OCI-M1 (cell line): ENCODE results near the gene BET1L.

Experiments
- DNase-seq: peaks from one replicate; lab custom pipeline; 2025; lab: John Stamatoyannopoulos, UW

Gene BET1L

DNA sequence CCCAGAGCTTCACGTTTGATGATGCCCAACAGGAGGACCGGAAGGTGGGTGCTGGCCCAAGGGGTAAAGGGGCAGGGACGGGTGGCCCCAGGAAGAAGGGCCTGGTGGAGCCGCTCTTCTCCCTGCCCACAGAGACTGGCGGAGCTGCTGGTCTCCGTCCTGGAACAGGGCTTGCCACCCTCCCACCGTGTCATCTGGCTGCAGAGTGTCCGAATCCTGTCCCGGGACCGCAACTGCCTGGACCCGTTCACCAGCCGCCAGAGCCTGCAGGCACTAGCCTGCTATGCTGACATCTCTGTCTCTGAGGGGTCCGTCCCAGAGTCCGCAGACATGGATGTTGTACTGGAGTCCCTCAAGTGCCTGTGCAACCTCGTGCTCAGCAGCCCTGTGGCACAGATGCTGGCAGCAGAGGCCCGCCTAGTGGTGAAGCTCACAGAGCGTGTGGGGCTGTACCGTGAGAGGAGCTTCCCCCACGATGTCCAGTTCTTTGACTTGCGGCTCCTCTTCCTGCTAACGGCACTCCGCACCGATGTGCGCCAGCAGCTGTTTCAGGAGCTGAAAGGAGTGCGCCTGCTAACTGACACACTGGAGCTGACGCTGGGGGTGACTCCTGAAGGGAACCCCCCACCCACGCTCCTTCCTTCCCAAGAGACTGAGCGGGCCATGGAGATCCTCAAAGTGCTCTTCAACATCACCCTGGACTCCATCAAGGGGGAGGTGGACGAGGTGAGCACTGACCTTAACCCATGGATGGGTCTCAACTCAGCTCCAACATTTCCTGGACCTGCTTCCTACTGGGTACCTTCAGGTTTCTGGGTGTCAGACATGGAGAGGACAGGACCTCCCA, 2.3 kb upstream of the BET1L start:
- no peak for DNase-seq

DNA sequence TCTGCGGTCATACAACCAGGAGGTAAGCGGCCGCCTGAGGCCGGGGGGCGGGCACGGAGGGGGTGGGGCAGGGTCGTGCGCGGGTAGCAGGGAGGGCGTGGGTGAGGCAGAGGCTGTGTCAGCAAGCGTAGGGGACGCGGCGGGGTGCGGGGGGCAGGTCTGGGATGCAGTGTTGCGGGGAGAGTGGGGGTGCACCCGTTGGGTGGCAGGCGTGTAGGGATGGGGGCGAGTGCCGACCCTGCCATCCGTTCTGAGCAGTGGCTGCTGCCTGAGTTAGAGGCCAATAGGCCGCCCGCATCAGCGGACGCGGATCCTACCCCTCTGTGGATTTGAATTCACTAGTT, 1.7 kb upstream of the BET1L start:
- DNase-seq: peak; percentile 23

DNA sequence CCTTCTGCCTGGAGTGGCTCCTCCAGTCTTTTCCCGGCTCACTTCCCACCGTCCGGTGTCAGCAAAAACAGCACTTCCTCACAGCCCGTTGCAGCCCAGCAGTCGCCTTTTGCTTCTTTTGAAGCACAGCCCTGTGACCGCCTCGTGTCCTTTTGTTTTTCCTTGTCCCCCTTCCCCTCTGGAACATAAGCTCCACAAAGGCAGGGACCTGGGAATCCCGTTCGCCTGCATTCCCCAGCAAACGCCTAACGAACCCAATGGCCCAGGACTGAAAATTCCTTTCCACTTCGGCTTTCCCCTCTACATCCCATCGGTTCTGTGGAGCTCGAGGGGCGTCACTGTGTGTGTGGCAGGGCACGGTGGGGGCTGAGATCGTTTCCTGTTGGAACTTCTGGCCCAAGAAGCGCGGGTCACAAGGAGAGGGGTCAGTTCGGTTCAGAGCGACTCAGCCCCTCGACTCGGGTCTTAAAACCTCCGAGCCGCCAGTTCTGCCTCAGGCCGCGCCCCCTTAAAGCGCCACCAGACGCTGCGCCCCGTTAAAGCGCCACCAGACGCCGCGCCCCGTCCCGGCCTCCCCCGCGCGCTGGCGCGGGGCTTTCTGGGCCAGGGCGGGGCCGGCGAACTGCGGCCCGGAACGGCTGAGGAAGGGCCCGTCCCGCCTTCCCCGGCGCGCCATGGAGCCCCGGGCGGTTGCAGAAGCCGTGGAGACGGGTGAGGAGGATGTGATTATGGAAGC, 1.1 kb upstream of the BET1L start:
- DNase-seq: peak; percentile 88

DNA sequence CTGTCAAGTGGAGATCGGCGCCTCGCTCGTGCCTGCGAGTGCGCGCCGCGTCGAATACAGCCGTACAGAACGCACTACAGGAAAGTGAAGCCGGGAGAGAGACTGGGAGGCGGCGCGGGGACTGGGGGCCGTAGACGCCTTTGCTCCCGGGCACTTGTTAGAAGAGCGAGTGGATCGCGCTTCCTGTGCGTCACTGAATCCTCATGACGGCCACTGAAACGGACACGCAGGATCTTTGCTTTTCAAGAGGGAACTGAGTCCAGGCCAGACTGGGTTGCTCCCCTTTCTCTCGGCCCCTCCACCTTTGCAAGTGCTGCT, 623 bp upstream of the BET1L start:
- DNase-seq: no peak

DNA sequence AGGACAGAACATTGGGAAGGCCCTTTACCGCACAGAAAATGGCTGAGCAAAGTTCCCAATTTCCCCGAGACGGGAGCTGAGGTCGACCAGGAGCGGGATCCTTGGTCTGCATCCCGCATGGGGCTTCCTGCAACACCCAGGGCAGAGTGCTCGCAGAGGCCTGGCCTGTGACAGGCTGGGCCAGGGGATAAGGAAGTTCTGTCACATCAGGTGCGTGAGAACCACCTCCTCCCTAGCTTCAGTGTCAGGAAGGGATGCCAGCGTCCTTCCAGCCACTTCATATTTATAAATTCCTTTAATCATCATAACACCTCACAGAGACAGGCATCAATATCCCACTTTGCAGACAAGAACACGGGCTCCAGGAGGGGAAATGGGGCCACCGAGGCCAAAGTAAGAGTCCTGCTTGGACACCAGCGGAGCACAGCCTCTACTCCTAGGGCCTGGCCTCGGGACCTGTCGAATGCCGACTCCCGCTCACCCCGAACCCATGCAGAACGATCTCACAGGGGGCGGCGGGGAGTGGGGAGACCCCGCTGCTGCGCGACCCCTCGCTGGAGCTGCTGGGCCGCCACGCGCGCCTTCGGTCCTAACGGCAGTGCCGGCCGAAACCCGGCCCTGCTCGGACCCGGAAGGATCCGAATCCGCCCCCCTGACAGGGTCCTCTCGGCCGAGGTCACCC, 532 bp downstream of the BET1L start:
- peak; percentile 47 for DNase-seq

DNA sequence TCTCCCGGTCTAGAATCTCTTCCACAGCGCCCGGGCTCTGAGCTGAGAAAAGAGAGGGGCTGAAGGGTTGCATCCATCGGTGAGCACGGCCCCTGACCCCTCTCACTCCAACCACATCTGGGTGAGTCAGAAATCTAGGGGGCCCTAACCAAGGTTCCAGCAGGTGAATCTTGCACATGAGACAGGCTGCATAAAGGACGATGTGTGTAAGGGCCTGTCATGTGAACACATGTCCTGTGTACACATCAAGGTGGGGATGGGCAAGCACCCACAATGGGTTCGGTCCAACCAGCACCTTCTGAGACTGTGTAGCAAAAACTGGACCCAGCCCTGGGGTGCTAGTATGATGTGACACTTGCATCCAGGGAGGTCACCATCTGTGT, 1.2 kb downstream of the BET1L start:
- DNase-seq: no peak

DNA sequence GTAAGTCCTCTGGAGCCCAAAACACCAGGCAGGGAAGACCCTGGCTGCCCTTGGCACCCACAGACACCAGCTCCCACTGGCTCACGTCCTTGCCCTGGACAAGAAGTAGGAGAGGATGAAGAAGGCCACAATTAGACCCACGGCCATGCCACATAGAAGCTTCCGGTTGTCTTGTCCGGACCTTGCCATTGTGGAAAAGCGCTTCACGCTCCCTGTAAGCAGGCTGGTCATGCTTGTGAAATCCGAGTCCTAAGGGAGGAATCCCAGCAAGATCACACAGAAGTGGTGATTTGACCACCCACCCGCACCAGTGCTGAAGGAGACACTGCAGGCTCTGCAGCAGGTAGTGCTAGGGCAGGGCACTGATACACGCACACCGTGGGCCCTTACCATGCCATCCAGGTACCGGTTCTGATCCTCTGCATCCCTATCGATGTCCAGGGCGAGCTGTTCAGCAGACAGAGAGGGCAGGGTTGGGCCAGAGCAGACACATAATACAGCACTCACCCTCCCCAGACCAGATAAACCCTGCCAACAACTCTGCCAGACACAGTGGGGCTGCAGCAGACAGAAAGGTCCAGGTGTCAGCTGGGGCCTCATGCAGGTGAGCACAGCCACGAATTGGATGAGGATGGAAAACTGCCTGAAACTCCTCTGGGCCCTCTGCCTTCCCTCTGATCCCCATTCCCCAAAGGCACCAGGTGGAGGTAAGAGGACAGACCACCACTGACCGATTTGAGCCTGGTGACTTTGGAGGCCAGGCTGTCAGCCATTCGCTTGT, 1.8 kb downstream of the BET1L start:
- DNase-seq: no peak

DNA sequence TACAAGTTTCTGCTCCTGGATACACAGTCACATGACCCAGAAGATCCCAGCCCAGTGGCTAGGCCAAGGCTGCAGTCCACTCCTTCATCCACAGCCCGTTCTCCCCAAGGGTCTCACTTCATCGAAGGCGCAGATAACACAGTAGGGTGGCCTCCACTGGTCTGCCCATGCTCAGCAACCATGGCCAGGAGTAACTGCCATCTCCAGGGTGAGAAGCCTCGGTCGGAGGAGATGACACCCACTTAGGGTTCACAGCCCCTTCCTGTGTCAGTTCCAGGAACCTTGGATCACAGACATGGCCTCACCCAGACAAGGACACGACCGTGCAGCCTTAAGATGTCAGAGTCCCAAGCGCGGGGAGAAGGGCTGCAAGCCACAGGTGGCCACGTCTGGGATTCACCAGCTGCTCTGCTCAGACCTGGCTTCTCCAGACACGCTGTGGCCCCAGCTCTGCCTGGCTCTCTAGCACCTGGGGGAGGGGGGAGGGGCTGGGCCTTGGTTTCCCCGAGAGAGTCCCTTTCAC, 2.6 kb downstream of the BET1L start:
- DNase-seq: no peak

DNA sequence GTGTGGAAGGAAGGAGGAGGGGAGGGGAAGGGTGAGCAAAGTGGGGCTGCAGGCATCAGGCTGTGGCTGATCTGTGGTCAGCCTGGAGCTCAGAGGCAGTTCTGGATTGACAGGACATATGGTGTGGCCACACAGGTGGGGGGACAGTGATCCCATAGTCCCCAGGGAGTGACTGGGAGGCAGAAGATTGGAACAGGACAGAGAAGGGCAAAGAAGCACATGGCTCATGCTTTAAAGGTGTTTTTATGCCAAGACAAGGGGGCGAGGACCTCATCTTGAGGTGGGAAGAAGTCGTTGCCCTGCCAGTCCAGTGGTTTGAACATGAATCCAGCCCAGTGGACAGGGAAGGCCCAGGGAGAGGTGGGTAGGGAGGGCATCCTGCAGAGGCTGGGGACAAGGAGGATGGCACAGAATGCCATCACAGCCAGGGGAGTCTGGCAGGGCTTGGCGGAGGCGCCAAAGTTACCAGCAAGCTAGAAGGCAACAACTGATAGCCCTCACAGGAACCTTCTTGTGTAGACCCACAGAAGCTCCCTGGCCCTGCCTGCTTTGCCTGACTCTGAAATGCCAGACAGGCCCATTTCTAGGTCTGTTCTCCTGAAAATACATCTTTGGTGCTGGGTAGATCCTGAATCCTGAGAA, 3.1 kb downstream of the BET1L start:
- DNase-seq: no peak

DNA sequence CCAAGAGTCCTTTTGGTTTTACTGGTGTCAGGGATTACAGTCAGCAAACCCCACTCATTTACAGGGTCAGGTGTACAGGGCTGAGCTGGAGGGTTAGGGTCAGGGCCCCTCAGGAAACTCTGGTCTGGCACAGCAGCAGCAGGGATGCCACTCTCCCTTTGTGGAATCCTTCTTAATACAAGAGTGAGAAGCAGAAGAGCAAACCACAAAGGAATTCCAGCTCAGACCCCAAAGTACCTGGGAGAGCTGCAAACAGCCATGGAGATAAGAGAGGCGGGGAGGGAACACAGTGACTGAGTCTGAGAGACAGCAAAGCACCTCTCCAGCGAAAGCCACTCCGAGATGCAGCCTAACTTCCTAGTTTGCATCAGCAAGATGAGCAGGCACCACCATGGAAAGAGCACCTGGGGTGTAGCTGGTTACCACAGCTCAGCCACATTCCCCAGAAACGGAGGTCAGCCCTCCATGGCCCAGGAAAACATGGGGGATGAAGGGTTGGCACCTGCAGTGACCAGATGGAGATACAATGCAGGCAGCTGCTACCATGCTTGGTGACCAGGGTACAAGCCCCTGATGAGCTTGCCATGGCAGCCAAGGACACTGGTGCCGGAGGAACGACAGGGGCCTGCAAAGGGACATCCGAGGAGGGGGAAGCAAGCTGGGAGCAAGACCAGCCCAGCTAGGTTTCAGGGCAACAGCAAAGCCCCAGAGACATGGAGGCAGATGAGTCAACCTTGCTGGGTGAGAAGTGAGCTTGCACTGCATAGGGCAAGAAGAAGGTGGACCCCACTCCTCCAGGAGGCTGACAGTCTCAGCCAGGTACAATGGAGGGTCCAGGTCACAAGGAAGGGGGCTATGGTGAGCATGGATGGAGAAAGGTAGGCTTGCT, 3.9 kb downstream of the BET1L start:
- DNase-seq: no peak

DNA sequence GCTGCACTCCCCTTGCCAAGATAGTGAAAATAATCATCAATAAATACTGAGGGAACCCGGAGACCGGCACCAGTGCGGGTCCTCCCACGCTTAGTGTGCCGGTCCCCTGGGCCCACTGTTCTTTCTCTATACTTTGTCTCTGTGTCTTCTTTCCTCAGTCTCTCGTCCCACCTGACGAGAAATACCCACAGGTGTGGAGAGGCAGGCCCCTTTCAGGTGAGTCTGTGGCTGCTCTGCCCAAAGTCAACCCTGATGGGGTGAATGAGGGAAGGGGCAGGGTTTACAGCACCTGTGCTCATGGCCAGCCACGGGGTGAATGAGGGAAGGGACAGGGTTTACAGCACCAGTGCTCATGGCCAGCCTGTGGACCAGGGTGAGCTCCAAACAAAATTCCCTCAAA, 4.7 kb downstream of the BET1L start:
- no peak for DNase-seq

DNA sequence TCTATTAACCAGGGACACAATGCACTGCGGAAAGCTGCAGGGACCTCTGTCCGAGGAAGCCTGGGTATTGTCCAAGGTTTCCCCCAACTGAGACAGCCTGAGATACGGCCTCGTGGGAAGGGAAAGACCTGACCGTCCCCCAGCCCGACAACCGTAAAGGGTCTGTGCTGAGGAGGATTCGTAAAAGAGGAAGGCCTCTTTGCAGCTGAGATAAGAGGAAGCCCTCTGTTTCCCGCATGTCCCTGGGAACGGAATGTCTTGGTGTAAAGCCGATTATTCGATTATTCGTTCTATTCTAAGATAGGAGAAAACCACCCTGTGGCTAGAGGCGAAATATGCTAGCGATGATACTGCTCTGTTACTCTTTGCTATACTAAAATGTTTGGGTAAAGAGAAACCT, 5.2 kb downstream of the BET1L start:
- peak; percentile 90 for DNase-seq

DNA sequence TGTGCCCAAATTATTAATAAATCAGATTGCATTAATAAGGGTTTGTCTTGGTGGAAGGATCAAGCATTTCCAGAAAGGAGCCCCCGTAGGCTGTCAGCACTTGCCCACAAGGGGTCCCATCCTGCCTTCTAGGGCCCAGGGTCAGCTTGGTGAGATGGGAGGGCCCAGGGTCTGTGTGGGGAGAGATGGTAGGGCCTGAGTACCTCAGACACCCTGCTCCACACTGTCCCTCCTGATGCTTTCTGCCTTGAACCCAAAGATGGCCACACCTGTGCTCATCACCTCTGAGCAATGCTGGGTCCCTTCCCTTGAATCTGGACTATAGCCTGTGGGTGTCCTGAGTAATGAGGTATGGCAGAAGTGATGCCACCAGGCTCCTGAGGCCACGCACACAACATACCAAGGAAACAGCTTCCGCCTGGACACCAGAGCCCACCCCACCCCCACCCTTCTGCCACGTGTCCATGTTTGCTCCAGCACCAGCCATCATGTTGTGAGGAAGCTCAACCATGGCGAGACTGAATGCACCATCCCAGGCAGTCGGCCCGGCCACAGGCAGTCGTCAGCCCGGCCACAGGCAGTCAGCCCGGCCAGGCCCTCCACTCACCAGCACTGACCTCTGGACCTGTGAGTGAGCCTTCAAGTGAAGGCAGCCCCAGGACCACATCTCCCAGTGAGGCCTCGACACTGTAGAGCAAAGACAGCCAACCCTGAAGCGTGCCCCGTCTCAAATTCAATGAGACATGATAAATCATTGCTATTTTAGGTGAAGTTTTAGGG, 6.8 kb downstream of the BET1L start:
- DNase-seq: no peak

DNA sequence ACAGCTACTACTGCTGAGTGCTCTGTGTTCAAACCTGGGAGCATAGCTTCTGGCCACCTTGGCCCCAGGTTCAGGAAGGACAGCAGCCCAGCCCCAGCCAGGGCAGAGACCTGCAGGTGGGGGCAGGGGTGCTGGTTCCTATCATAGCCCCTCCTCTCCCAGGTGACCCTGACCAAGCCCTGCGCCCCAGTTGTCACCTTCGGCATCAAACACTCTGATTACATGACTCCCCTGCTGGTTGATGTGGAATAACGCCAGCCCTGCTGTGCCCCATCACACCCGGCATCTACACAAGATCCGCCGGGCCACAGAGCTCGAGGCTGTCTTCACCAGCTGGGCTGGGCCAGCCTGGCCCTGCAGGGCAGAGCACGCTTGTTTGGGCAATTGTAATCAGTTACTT, 7.4 kb downstream of the BET1L start:
- DNase-seq: no peak

DNA sequence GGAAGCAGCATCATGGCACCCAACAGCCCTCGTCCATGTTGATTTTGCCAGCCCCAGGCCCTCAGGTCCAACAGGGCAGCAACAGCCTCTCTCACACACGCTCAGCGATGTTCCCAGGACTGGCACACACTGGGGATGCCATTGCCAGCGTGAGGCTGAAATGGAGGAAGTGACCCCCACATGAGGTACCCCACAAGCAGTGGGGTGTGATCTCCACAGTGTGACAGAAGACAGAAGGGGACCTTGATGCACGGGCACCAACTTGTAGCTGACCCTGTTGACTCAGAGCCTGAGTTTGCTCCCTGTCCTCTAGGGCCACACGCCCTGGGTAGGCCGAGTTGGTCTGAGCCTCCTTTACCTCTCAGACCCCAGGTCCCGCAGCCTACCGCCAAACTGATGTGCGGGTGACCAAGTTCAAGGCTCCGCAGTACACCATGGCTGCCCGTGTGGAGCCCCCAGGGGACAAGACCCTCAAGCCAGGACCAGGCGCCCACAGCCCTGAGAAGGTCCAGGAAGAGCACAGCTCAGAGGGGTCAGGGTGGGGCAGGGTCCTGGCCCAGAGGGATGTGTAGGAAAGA, 8.1 kb downstream of the BET1L start:
- DNase-seq: no peak

DNA sequence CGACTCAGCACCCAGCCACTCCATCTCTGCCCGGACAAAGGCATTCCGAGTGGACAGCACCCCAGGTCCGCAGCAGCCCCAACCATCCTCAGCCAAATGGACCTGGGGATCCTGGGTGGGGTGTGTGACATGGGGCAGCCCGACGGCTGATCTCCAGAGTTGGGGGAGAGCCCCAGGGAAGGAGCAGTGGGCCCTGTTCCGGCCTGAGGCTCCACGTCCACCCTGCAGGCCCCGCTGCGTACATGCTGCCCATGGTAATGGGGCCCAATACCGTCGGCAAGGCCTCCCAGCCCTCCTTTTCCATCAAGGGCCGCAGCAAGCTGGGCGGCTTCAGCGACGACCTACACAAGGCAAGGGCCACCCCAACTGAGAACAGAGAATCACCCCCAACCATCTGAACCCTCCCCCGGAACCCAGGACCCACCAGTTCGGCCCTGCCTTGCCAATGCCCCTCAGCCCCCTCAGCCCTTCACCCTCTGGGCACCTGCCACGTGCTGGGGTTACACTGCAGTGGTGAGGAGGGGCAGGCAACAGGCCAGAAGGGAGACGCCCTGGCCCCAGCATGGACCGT, 8.9 kb downstream of the BET1L start:
- no peak for DNase-seq

DNA sequence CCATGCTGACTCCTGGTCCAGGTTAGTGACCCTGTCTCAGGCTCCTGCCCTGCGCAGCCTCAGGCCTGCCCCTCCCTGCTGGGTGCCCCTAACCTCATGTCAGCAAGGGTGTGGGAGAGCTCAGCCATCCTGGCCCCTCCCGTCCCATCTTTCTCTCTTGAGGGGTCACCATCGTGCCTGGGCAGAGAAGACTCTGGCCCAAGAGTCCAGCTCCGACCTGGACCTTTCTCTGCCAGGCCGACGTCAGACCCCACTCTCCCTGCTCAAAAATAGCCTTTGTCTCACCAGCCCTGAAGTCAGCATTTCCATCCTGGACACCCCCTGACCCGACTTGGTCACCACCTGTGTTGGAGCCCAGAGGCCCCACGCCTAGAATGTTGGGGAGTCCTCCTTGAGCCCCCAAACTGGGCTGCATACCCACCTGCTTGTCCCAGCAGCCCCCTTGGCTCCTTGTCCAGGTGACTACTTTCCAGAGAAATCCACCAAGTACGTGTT, 9.4 kb downstream of the BET1L start:
- DNase-seq: no peak

DNA sequence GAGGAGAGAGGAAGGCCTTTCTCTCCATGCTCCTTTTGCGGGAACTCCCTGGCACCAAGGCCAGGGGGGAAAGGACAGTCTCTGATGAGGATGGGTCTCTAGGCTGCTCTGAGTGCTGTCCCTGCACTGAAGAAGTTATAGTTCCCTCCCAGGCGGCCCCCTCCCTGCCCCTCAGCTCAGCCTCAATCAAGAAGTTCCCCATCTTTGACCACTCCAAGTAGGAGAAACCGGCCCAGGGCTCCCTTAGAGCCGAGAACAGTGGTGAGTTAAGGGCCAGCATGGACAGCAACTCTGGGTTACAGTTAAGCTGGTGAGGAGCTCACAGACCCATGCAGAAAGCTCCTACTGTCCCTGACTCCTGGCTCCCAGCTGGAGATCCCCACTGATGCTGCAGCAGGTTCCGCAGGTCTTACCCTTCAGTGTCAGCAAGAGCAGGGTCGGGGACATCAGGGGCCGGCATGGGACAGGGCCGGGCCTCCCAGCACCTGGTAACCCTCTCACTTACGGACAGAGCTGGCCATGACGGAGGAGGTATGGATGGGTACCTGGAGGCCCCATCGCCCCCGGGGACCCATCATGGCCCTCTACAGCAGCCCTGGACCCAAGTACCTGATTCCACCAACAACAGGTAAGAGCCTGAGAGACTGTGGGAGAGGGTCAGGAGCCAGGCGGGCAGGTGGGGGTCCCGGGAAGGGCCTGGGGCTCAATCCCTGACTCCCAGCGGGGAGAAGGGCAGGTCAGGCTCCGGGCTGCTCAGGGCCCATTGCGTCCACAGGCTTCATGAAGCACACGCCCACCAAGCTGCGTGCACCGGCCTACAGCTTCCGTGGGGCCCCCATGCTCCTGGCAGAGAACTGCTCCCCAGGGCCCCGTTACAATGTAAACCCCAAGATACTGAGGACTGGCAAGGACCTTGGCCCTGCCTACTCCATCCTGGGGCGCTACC, 10.1 kb downstream of the BET1L start:
- peak; percentile 15 for DNase-seq
